ENCODE measurements around the gene SLC7A5.
"Not testable (repeated sequence)": the region's sequence is repeated elsewhere in the genome, so short reads cannot be mapped to it uniquely, and the experiment has no call there.

The SLC7A5 gene

DNA sequence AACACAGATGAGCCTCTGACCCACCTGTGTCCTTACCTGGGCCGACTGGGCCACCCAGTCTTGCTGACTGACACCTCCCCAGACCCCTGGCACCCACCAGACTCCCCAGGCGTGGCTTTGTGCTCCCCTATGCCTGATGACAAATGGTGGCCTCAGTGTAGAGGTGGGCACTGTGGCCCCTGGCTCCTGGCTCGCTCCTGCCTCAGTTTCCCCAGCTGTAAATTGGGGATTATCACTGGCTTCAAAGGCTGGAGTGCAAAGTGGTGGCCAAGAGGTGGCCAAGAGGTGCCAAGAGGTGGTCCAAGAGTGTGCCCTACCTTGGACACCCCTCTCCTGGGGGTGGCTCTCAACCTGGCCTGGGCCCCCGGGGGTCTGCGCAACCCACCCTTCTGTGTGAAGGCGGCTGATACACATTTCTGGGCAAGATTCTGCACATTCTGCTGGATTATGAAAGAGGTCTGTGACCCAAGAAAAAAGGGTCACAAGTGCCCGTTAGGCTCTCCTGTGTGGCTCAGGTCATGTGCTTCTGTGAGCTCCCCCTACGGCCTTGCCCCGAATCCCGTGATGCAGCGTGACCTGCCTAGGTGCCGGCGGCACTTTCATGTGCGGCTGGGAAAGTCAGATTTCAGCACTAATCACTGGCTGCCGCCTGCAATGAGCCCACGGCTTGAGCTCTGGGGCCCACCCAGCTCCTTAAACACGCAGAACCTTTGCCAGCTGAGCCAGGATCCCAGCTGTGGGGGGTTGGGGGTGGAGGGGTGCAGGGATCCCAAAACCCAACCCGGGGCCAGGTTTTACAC, 7.8 kb downstream of the SLC7A5 start:
- not testable (repeated sequence) for DNase-seq (ENCODE audit: low read depth in 2 of 2)

GRCh38 chr16:87860553-87861299, 8.6 kb downstream of the SLC7A5 start:
- DNase-seq (ENCODE audit: low read depth in 2 of 2) = no peak

- DNase-seq (ENCODE audit: low read depth in 2 of 2) = not testable (repeated sequence)
These were observed 10.9 kb downstream of the SLC7A5 start for GRCh38 chr16:87858151-87858993.

DNA sequence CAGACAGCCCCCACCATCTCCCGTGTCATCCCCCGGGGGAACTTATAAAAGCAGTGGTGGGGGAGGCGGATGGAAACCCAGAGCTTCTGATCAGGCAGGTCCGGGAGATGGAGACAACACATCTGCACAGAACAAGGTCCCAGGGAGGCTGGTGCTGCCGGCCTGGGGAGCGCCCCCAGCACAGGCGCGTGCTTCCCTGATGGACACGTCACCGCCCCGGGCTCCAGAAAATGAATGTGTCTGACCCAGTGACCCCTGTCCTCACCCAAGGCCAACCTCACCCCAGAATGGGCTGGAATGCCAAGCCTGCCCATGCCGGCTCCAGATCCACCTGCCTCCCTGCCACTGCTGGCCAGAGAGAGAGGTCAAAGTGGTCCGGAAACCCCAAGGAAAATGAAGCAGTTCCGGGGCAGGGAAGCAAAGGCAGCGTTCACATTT, 12.5 kb downstream of the SLC7A5 start:
- DNase-seq (ENCODE audit: low read depth in 2 of 2) = no peak

- no peak for DNase-seq (ENCODE audit: low read depth in 2 of 2)
These were observed 13.2 kb downstream of the SLC7A5 start for GRCh38 chr16:87855852-87856715.

DNA sequence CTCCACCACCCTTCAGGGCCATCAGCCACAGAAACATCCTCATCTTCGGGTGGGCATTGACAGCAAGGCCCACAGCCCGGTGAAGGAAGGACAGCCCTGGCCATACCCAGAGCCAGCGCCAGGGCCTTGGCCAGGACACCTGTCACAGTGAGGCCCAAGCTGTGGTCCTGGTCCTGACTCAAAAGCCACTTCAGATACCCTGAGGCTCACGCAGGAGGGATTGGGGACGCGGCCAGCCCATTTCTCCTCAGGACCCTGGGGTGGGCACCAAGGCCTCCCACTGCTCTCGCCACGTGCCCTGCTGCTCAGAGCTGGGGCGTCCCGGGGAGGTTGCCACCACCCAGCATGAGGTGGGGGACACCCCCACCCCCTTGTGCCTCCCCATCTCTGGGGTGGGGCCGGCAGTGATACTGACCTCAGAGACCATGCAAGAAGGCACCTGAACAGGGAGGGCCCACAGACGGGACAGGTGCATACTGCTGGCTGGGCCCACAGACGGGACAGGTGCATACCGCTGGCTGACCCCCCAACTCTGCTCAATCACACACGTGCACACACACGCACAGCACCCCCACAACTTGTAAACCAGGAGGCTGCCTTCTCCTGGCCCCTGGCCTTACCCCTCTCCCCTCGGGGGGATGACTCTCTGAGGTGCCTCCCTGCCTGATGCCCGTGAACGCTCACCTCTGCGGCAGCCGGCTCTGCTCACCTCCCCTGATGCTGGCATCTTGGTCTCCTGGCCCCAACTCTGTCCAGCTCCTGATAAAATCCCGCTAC, 14.2 kb downstream of the SLC7A5 start:
- DNase-seq (ENCODE audit: low read depth in 2 of 2) = no peak

DNA sequence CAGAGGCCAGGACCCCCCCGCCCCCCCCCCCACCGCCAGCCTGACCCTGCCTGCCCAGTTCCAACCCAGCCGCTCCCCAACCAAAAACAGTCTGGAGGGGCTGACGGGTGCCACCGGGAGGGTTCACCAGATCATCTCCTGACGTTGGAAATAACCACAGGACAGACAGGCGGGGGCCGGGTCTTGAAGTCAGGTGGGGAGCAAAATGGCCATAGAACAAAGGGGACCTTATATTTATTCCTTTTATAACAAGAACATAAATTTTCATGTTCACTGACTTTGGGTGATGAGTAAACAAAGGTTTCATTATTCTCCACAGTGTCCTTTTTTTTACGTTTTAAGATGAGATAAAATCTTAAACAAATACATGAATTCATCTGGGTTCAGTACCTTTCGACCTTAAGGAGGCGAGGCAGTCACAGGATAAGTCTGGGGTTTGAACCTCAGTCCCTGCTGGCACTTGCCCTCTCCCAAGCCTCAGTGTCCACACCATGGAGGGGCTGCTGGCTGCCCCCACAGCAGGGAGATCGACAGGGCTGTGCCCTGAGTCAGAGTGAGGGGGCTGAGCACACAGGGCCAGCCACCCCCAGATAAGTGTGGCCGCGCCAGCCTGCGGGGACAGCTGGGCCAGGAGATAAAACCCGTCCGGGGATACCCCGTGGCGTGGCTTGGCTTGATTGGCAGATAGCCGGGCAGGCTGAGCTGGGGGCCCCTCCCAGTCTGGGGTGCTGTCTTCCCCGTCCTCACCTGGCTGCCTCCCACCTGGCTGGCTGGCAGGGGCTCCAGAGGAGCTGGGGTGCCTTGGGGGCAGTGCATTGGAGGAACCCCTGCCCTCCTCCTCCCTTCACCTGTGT, 15.0 kb downstream of the SLC7A5 start:
- no peak for DNase-seq (ENCODE audit: low read depth in 2 of 2)

- peak; percentile 78 to 82 for DNase-seq (ENCODE audit: low read depth in 2 of 2)
These were observed 15.8 kb downstream of the SLC7A5 start for GRCh38 chr16:87853411-87854052.

DNA sequence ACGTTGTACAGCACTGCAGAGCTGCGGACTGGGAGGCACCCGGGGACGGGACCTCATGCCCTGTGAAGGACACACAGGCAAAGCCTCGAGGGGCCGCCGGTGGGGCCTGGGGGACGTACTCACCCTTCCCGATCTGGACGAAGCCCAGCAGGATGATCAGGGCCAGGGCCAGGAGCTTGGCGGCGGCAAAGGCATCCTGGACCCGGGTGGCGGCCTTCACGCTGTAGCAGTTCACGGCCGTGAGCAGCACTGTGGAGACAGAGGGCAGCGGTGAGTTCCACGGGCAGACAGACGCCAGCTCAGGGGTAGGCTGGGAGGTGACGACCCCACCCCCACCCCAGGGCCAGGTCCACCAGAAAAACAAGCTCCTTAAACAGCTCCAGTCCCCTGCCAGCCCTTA, 17.7 kb downstream of the SLC7A5 start:
- no peak for DNase-seq (ENCODE audit: low read depth in 2 of 2)

DNA sequence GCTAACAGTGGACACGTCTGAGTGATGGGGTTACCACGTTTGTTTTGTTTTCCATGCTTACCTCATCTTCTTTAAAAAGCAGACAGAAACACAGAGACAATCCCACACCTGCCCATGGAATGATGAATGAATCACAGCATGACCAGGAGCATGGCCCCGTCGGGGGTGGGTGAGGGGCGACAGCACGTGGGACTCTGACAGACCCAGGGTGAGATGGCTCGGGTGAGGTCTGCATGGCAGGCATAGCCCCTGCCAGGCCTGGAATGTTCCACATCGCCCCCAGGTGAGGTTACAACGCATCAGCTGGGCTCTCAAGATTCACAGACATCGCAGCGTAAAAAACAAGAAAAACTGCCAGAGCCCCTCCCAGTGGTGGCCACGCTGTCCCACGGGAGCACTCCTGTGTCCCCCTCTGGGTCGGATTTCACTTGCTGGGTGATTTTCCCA, 18.1 kb downstream of the SLC7A5 start:
- no peak for DNase-seq (ENCODE audit: low read depth in 2 of 2)

DNA sequence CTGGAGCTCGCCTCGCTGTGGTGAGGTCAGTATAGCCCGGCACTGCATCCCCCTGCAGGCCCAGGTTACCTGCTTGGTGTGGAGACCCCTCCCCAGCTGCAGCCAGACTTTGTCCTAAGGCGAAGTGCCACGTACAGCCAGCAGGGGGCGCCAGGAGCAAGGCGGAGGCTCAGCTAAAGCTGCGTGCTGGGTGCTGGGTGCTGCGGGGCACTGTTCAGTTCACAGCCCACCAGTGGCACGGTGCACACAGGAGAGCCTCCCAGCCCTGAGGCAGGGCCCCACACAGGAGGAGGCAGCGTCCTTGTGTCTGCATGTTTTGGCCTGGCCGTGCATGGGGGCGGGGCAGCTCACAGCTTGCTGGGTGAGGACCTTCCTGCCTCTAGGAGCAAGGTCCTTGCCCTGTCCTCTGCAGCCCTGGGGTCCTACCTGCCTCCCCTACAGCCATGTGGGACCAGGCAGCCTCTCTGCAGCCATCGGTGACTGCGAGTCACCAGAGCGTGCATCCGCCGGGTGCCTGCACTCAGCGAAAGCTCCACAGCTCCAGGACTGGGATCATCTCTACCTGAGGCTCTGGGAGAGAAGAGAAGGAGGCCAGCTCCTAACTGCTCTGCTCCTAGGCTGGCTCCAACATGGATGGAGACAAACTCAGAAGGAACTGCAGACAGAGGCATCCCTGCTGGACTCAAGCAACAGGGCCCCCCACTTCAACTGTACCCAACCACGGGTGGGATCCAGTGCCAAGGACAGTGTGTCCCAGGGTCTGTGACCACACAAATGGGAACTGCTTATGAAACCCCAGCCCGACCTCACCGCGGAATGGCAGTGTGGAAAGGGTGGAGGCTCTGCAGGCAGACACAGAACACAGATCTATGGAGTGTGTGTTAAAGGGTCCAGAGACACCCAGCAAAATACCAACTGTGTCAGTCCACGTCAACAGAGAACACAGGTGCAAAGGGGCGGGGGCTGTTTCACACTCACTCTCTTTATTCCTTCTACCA, 19.0 kb downstream of the SLC7A5 start:
- DNase-seq (ENCODE audit: low read depth in 2 of 2) = peak; percentile 32 to 45

DNA sequence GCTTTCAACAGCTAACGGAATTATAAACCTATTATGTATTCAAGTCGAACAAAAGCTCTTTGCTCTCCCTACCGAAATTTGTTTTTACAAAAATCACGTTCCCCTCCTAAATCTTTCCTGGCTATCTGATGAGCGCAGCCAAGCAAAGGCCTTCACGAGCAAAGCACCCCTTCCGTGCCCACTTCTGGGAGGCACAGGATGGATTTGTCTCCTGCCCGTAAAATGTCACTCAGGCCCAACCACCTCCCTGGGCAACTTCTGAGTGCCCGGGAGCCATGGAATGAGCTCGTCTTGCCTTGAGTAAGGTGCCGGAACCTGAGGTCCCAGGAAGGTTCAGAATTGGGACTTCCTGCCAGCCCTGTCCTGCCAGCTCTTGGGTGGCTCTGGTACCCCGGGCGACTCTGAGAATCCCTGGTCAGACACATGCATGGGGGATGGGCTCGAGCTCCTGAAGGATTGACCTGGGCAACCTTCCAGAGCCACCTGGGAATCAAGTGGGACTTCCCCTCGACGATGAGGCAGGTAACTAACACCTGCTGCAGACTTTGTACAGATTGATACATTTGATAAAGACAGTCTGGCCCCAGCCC, 19.8 kb downstream of the SLC7A5 start:
- DNase-seq (ENCODE audit: low read depth in 2 of 2) = no peak

GRCh38 chr16:87848676-87849345, 20.5 kb downstream of the SLC7A5 start:
- no peak for DNase-seq (ENCODE audit: low read depth in 2 of 2)

DNA sequence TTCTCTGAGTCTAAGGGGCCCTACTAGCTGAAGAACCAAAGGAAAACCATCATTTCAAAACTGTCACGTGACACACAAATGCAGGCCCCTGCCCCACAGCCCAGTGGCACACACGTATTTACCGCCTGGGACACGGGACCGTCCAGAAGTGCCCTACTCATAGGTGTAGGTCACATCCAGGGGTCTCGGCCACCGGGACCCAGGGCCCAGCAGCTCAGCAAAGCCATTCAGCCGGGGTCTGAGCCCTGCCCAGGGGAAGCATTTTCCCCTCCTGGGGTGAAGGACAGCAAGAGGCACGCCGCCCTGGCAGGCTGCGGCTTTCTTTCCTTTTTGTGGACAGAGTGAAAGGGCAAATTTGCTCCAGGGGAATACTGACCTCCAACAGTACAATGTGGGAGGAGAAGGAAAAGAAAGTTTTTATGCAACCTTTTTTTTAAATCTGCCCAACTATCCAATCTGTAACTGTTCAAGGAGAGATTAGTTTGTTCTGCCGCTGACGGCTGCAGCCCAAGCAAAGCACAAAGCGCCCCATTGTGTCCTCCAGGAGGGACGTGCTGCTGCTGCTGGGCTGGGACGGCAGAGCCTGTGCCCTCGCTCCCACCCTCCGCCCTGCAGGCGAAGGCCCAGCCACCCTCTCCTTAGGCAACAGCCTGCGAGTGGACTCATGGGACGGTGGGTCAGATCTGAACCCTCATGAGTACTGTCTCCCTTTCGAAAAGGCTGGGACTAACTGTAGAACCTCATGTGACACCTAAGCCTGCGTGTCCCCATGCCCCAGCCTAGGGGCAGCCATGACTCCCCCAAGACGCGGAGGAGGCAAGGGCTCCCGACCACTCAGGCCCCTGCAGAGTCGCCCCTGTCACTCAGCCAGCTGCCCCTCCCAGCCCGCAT, 21.3 kb downstream of the SLC7A5 start:
- DNase-seq (ENCODE audit: low read depth in 2 of 2) = no peak

DNA sequence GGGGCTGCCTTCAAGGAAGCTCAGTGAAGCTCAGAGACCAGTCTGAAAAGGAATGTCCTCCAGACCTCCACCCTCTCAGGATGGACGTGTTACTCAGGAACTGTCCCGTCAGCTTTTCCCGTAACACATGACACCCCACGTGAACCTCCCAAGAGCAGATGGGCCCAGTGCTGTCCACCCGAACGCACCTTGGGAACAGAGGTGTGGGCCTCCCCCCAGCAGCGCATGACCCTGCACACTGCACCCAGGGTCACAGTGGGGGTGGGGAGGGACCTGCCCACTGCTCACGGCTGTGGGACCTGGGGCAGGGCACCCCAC, 21.9 kb downstream of the SLC7A5 start:
- no peak for DNase-seq (ENCODE audit: low read depth in 2 of 2)
